Stimulated activated CD8-positive, alpha-beta memory T cell treated with anti-CD3 and anti-CD28 coated beads, Interleukin-7, amount 100 ng/mL, for 4 hours (primary cell): Measurements from ENCODE around the gene SMAD1.

ENCODE experiments used
- DNase-seq, 2 donors: peaks; one replicate each; pipeline ENCODE4 v3.0.0-alpha.2; 2020; ENCODE audit warnings: low read depth in 2 of 2

The SMAD1 gene

GRCh38 chr4:145481164-145481941 lies at the start of gene SMAD1:
Gene SMAD1, plus strand, starts transcription at chr4:145481853. Its CDS starts 32,761 bp downstream, at chr4:145514614.
- DNase-seq, result peak in 1 of 2 donors; percentile 11

- no peak for DNase-seq
These were observed 48.0 kb upstream of the SMAD1 start for GRCh38 chr4:145433684-145434083.

GRCh38 chr4:145435646-145436045 lies 46.0 kb upstream of the SMAD1 start:
- DNase-seq, result no peak

- DNase-seq, result no peak
These were observed 45.5 kb upstream of the SMAD1 start for GRCh38 chr4:145436114-145436513.

GRCh38 chr4:145436796-145437195 lies 44.9 kb upstream of the SMAD1 start:
- no peak for DNase-seq

GRCh38 chr4:145437466-145437865 lies 44.2 kb upstream of the SMAD1 start:
- no peak for DNase-seq

GRCh38 chr4:145438298-145438697 lies 43.4 kb upstream of the SMAD1 start:
- DNase-seq, result no peak

GRCh38 chr4:145440292-145441007 lies 41.2 kb upstream of the SMAD1 start:
- DNase-seq, result no peak

GRCh38 chr4:145446184-145446583 lies 35.5 kb upstream of the SMAD1 start:
- DNase-seq, result no peak

- no peak for DNase-seq
These were observed 29.8 kb upstream of the SMAD1 start for GRCh38 chr4:145451895-145452294.

- DNase-seq, result no peak
These were observed 29.0 kb upstream of the SMAD1 start for GRCh38 chr4:145452447-145453162.

- no peak for DNase-seq
These were observed 28.5 kb upstream of the SMAD1 start for GRCh38 chr4:145453163-145453520.

GRCh38 chr4:145473203-145473602 lies 8.4 kb upstream of the SMAD1 start:
- no peak for DNase-seq

GRCh38 chr4:145480257-145480656 lies 1.4 kb upstream of the SMAD1 start:
- no peak for DNase-seq

GRCh38 chr4:145481942-145482208 lies 222 bp downstream of the SMAD1 start:
- DNase-seq, result peak in 1 of 2 donors; percentile 2

- DNase-seq, result peak; percentile 61 to 66
These were observed 770 bp downstream of the SMAD1 start for GRCh38 chr4:145482209-145483037.

GRCh38 chr4:145483514-145483913 lies 1.9 kb downstream of the SMAD1 start:
- DNase-seq, result no peak

- no peak for DNase-seq
These were observed 2.7 kb downstream of the SMAD1 start for GRCh38 chr4:145484225-145484846.

- DNase-seq, result no peak
These were observed 3.5 kb downstream of the SMAD1 start for GRCh38 chr4:145485120-145485519.

- no peak for DNase-seq
These were observed 5.0 kb downstream of the SMAD1 start for GRCh38 chr4:145486603-145487002.

- DNase-seq, result no peak
These were observed 6.0 kb downstream of the SMAD1 start for GRCh38 chr4:145487631-145488030.

GRCh38 chr4:145488310-145488709 lies 6.7 kb downstream of the SMAD1 start:
- no peak for DNase-seq
